Fibroblast of the aortic adventitia (primary cell): ENCODE measurements around the gene SIAH3. TPM values are rescaled to one million over a fixed set of nuclear protein-coding genes. Genes with fewer than 3 reads are reported as not detected.

ENCODE experiments used
- DNase-seq: peaks from one replicate; pipeline ENCODE4 v3.0.0-alpha.2; 2010; ENCODE audit warnings: low read depth
- H3K4me3 ChIP-seq: 2 replicates; pipeline ENCODE4 v1.5.1; 2011; ENCODE audit warnings: low read depth, mild to moderate bottlenecking, control low read depth, low read length, moderate library complexity
- total RNA-seq: library from RNA; depleted of rRNA; stranded (reverse); fragments of >200 nt; gene quantifications from 2 replicates; pipeline ENCODE4 v1.2.3, GENCODE V29; 2012; ENCODE audit warnings: low replicate concordance
- TF ChIP-seq, protein P1 (sequence below): IDR thresholded peaks from 2 replicates; pipeline ENCODE4 v1.5.1; 2011; ENCODE audit warnings: mild to moderate bottlenecking, low read length, control low read depth, inconsistent platforms; ENCODE audit not compliant: insufficient read depth

Gene SIAH3
- total RNA-seq, 1 donor, result not detected

GRCh38 chr13:45779901-45780300 is 71.7 kb downstream of the SIAH3 start:
- TF ChIP-seq, protein P1, sequence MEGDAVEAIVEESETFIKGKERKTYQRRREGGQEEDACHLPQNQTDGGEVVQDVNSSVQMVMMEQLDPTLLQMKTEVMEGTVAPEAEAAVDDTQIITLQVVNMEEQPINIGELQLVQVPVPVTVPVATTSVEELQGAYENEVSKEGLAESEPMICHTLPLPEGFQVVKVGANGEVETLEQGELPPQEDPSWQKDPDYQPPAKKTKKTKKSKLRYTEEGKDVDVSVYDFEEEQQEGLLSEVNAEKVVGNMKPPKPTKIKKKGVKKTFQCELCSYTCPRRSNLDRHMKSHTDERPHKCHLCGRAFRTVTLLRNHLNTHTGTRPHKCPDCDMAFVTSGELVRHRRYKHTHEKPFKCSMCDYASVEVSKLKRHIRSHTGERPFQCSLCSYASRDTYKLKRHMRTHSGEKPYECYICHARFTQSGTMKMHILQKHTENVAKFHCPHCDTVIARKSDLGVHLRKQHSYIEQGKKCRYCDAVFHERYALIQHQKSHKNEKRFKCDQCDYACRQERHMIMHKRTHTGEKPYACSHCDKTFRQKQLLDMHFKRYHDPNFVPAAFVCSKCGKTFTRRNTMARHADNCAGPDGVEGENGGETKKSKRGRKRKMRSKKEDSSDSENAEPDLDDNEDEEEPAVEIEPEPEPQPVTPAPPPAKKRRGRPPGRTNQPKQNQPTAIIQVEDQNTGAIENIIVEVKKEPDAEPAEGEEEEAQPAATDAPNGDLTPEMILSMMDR, result no peak
- no peak for DNase-seq

DNA sequence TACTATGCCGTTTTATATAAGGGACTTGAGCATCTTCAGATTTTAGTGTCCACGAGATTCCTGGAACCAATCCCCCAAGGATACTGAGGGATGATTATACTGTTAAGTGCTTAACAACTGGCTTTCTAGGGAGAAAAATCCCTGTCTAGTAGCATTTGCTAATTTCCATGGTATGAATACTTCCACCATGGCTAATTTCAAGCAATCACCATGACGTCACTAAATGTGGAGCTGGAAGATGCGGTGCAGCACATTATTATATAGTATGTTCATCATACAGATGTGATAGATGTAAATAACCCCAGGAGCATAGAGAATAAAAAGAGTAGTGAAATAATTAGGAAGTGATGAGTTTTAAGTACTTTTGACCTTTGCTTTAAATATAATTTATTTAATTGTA is 72.7 kb downstream of the SIAH3 start:
- no peak for DNase-seq
- H3K4me3 ChIP-seq, result no peak overlapping the region
- TF ChIP-seq, protein P1, result no peak

More at GRCh38 chr13:45779901-45780300, 71.7 kb downstream of the SIAH3 start:
- no peak overlapping the region for H3K4me3 ChIP-seq

- no peak overlapping the region for H3K4me3 ChIP-seq
- TF ChIP-seq, protein P1, result no peak
- DNase-seq, result no peak
Measured at GRCh38 chr13:45776748-45777147, 74.8 kb downstream of the SIAH3 start.

DNA sequence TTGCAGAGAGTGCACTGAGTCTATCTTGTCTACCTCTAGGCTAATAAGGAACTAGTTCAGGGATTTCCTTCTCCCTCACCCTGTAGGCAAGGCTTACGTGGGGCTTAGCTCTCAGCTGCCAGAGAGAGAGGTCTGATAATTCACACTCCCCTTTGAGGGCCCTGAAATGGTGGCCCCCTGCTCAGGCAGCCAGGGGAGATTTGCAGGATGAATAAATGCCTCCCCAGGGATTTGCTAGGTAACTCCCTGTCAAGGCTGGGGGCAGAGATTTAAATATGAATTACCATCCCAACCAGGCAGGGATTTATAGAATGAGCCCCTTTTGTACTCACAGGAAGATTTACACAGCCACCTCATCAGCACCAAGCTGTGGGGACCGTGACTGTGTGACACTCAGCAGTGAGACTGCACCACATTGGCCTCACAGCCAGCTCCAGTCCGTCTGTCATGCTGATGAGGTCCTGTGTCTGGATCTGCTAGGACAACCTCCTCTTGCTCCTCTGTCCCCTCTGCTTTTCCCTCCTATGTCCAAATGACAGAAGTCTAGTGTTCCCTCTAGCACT is 76.1 kb downstream of the SIAH3 start:
- no peak for DNase-seq
- TF ChIP-seq, protein P1, result no peak
- H3K4me3 ChIP-seq, result no peak overlapping the region

DNA sequence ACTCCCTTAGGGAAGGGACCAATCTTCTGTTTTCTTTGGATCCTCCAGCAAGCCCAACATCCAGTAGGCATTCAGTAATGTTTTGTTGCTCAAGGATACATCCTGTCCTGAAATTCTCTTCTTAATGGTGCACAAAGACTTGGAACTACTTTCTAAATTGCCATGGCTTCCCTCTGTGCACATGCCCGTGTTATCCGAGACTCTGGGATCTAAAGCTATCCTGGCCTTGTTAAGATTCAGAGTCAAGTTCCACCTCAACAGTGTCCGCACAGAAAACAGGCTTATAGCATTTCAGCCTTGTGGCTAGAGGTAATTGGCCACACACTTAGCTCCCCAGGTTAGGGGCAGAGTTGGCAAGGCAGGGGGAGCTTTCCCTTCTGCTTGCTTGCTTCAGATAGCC is 77.6 kb downstream of the SIAH3 start:
- TF ChIP-seq, protein P1, result no peak
- DNase-seq, result no peak

DNA sequence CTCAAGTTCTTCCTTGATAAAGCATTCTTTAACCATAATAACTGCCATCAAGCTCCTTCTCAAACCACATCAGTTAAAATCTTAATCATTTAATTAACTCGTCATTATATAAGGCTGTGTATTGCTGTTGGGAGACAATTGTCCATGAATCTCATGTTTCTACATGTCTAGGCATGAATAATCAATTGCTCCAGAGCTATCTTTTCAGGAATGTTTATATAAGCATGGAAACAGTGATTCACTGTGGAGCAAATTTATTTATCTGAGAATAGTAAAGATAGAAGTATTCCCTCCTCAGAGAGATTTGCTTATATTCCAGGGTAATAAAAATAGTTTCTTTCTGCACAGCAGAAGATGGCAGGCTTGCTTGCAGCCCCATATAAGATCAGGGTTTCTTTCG is 78.3 kb downstream of the SIAH3 start:
- DNase-seq, result peak; percentile 16
- TF ChIP-seq, protein P1, result no peak

More for the DNA sequence above, 77.6 kb downstream of the SIAH3 start:
- H3K4me3 ChIP-seq, result no peak overlapping the region

DNA sequence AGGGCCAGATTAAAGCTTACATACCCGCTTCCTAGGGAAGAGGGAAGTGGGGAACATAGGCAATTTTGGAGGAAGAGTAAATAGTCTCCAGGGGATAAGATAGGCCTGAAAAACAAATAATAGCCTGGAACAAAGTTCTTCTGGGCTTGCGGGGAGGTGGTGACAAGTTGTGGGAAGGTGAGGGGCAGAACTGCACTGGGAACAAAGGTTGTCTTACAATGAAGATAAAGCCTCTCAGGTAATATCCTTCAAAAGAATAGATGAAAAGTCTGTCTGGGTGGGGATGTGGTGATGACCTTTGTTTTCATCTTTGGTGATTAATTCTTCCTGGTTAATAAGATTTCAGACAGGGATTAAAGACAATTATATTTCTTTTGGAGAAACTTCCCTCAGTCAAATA is 80.7 kb downstream of the SIAH3 start:
- no peak overlapping the region for H3K4me3 ChIP-seq
- TF ChIP-seq, protein P1, result no peak
- no peak for DNase-seq

More for the DNA sequence above, 78.3 kb downstream of the SIAH3 start:
- no peak overlapping the region for H3K4me3 ChIP-seq
